CD14-positive monocyte (primary cell): ENCODE measurements around the gene SLC31A1. TPM values are rescaled to one million over a fixed set of nuclear protein-coding genes. Genes with fewer than 3 reads are reported as not detected.

Experiments
- DNase-seq, 3 donors: peaks; one replicate each; pipeline ENCODE4 v3.0.0-alpha.2; 2011 to 2022
- H2AFZ ChIP-seq: 2 replicates; pipeline ENCODE4 v1.6.0; 2012; ENCODE audit warnings: mild to moderate bottlenecking, low read depth, low read length, inconsistent platforms; ENCODE audit not compliant: insufficient read depth, poor library complexity, severe bottlenecking
- H3K27ac ChIP-seq, 2 donors: 1 replicate in 1 of 2; 2 replicates in 1 of 2; pipeline ENCODE4 v1.5.1; 2012 to 2013; ENCODE audit warnings: low read length in 2 of 2, control low read depth in 1 of 2, inconsistent platforms in 1 of 2, low read depth in 1 of 2, mild to moderate bottlenecking in 1 of 2
- H3K27me3 ChIP-seq, 2 donors: one replicate each; pipeline versions ENCODE4 v1.6.0 to v1.6.1; 2011 to 2013; ENCODE audit warnings: low read length in 2 of 2; ENCODE audit not compliant: control insufficient read depth in 2 of 2, insufficient read depth in 2 of 2
- H3K36me3 ChIP-seq, 2 donors: replicated peaks in 1 of 2; 1 replicate in 1 of 2; 2 replicates in 1 of 2; pipeline versions ENCODE4 v1.5.1 to v1.6.1; 2012 to 2013; ENCODE audit warnings: low read length in 2 of 2, control low read depth in 1 of 2, inconsistent platforms in 1 of 2, mild to moderate bottlenecking in 1 of 2; ENCODE audit not compliant: insufficient read depth in 2 of 2, control insufficient read depth in 1 of 2
- H3K4me1 ChIP-seq, 2 donors: 1 replicate in 1 of 2; 2 replicates in 1 of 2; pipeline versions ENCODE4 v1.5.1 to v1.6.1; 2012 to 2013; ENCODE audit warnings: low read length in 2 of 2, control low read depth in 1 of 2, inconsistent platforms in 1 of 2, mild to moderate bottlenecking in 1 of 2, moderate library complexity in 1 of 2; ENCODE audit not compliant: insufficient read depth in 2 of 2, control insufficient read depth in 1 of 2
- H3K4me2 ChIP-seq: replicated peaks from 2 replicates; pipeline ENCODE3; 2012; ENCODE audit warnings: low read length, moderate library complexity, mild to moderate bottlenecking; ENCODE audit not compliant: poor library complexity, severe bottlenecking; ENCODE audit errors: extremely low read depth
- H3K4me3 ChIP-seq, 3 experiments: fragments of 200-600 bp in 1 of 3; sonication (generic) in 1 of 3; replicated peaks in 1 of 3; 1 replicate in 2 of 3; 2 replicates in 1 of 3; pipeline ENCODE4 v1.5.1; 2011 to 2013; ENCODE audit warnings: low read length in 3 of 3, mild to moderate bottlenecking in 3 of 3, control low read depth in 2 of 3, low read depth in 2 of 3, inconsistent platforms in 1 of 3, moderate library complexity in 1 of 3
- H3K79me2 ChIP-seq: 2 replicates; pipeline ENCODE4 v1.6.0; 2012; ENCODE audit warnings: mild to moderate bottlenecking, control low read depth, inconsistent platforms, low read length, moderate library complexity; ENCODE audit not compliant: insufficient read depth
- H3K9ac ChIP-seq: 2 replicates; pipeline ENCODE4 v1.6.0; 2017; ENCODE audit warnings: low read length, mild to moderate bottlenecking; ENCODE audit not compliant: insufficient read depth, poor library complexity, severe bottlenecking
- H3K9me3 ChIP-seq, 2 donors: replicated peaks in 1 of 2; 1 replicate in 1 of 2; 2 replicates in 1 of 2; pipeline versions ENCODE4 v1.5.1 to v1.6.1; 2012 to 2013; ENCODE audit warnings: low read length in 2 of 2, control low read depth in 1 of 2; ENCODE audit not compliant: control insufficient read depth in 1 of 2, insufficient read depth in 1 of 2
- H4K20me1 ChIP-seq: 2 replicates; pipeline ENCODE4 v1.6.0; 2012; ENCODE audit warnings: mild to moderate bottlenecking, low read length, control low read depth, moderate library complexity; ENCODE audit not compliant: insufficient read depth
- H3K27ac Mint-ChIP-seq, 7 donors: one replicate each; pipeline ENCODE4 v1.8.0; 2020; ENCODE audit warnings: mild to moderate bottlenecking in 7 of 7, mixed read lengths in 7 of 7, moderate library complexity in 6 of 7, inconsistent platforms in 2 of 7
- H3K27me3 Mint-ChIP-seq, 3 donors: one replicate each; pipeline ENCODE4 v1.8.0; 2021 to 2022; ENCODE audit warnings: low read depth in 3 of 3, mild to moderate bottlenecking in 3 of 3, mixed read lengths in 3 of 3, moderate library complexity in 3 of 3, inconsistent platforms in 1 of 3
- H3K36me3 Mint-ChIP-seq, 2 donors: one replicate each; pipeline ENCODE4 v1.8.0; 2020; ENCODE audit warnings: mixed read lengths in 2 of 2, inconsistent platforms in 1 of 2, mild to moderate bottlenecking in 1 of 2
- H3K4me1 Mint-ChIP-seq: one replicate; pipeline ENCODE4 v1.8.0; 2020; ENCODE audit warnings: mild to moderate bottlenecking, mixed read lengths
- H3K4me3 Mint-ChIP-seq, 2 donors: one replicate each; pipeline ENCODE4 v1.8.0; 2020; ENCODE audit warnings: mild to moderate bottlenecking in 2 of 2, mixed read lengths in 2 of 2, moderate library complexity in 1 of 2
- H3K9me3 Mint-ChIP-seq, 7 donors: one replicate each; pipeline ENCODE4 v1.8.0; 2020 to 2022; ENCODE audit warnings: mixed read lengths in 7 of 7, mild to moderate bottlenecking in 6 of 7, moderate library complexity in 6 of 7, inconsistent platforms in 2 of 7
- WGBS: methylation state at CpG from one replicate; pipeline ENCODE4 v1.1.5; 2013; ENCODE audit warnings: missing lambda C conversion rate; ENCODE audit not compliant: insufficient coverage; 5-methylcytosine and 5-hydroxymethylcytosine counted together
- intact Hi-C, 2 donors: fragments of 100-400 bp; cut with micrococcal nuclease; formaldehyde crosslinking; loops; one replicate each; pipeline versions ENCODE4 v1.15.0 to v1.15.1; 2023
- polyA plus RNA-seq, 3 donors: library from polyadenylated mRNA; depleted of rRNA in 1 of 3; unstranded in 2 of 3; stranded (reverse) in 1 of 3; fragments of 300-500 nt in 2 of 3; fragments of >200 nt in 1 of 3; fragmentation: Illumina TruSeq in 2 of 3; gene quantifications; 1 replicate in 2 of 3; 2 replicates in 1 of 3; pipeline ENCODE4 v1.2.3, GENCODE V29; 2012 to 2021
- TF ChIP-seq, protein P1 (sequence below): fragments of 200-600 bp; IDR thresholded peaks from one replicate; pipeline ENCODE4 v1.8.0; 2022; ENCODE audit warnings: antibody characterized with exemption, mild to moderate bottlenecking

The SLC31A1 gene
- polyA plus RNA-seq, 3 donors, result 20.4 to 49.0 (median 38.8) TPM

GRCh38 chr9:113219969-113220368, 1.4 kb upstream of the SLC31A1 start:
- no peak overlapping the region for H2AFZ ChIP-seq
- peak overlapping the region; percentile 82 for H3K9ac ChIP-seq
- no peaks in the 10 kb centered on the region for H3K9me3 ChIP-seq
- peaks cover 1 to 8% of the 10 kb centered on the region in 2 donors for H3K36me3 ChIP-seq
- peak overlapping the region; percentile 86 to 98 (median 95) for H3K4me3 ChIP-seq
- intact Hi-C loops, result loop anchor here (2.0 kb wide), 3 partner anchors 33 to 69 kb away; partner anchors contain the start of genes SLC31A2 (in 2 of the 2), CDC26 (in 1 of the 2) and PRPF4 (in 1 of the 2)
- Mint-ChIP-seq H3K27ac (peak overlapping the region; percentile 91 to 99 (median 94)), H3K36me3 (peaks cover 16 to 17% of the 10 kb centered on the region in 2 donors), H3K4me3 (peak overlapping the region; percentile 93 to 94), H3K27me3 (no peaks in the 10 kb centered on the region), H3K4me1 (peaks cover 68% of the 10 kb centered on the region), H3K9me3 (peaks cover 0 to 3% (median 0%) of the 10 kb centered on the region in 7 donors)
- H3K4me2 ChIP-seq, result peak overlapping the region; percentile 99
- H3K4me1 ChIP-seq, result peaks cover 58 to 75% of the 10 kb centered on the region in 2 donors
- H3K27ac ChIP-seq, result peak overlapping the region; percentile 87 to 94
- TF ChIP-seq, protein P1, sequence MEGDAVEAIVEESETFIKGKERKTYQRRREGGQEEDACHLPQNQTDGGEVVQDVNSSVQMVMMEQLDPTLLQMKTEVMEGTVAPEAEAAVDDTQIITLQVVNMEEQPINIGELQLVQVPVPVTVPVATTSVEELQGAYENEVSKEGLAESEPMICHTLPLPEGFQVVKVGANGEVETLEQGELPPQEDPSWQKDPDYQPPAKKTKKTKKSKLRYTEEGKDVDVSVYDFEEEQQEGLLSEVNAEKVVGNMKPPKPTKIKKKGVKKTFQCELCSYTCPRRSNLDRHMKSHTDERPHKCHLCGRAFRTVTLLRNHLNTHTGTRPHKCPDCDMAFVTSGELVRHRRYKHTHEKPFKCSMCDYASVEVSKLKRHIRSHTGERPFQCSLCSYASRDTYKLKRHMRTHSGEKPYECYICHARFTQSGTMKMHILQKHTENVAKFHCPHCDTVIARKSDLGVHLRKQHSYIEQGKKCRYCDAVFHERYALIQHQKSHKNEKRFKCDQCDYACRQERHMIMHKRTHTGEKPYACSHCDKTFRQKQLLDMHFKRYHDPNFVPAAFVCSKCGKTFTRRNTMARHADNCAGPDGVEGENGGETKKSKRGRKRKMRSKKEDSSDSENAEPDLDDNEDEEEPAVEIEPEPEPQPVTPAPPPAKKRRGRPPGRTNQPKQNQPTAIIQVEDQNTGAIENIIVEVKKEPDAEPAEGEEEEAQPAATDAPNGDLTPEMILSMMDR, result no peak
- peaks cover 88% of the 10 kb centered on the region for H3K79me2 ChIP-seq
- no peaks in the 10 kb centered on the region for H3K27me3 ChIP-seq
- no CpG with 5 or more reads among the region's 1 CpG for WGBS
- H4K20me1 ChIP-seq, result peaks cover 32% of the 10 kb centered on the region
- peak; percentile 62 to 72 (median 72) for DNase-seq

- peak overlapping the region; percentile 87 to 94 for H3K27ac ChIP-seq
- no peaks in the 10 kb centered on the region for H3K9me3 ChIP-seq
- Mint-ChIP-seq H3K4me1 (peaks cover 66% of the 10 kb centered on the region), H3K27ac (peak overlapping the region; percentile 91 to 99 (median 94)), H3K4me3 (peak overlapping the region; percentile 93 to 94), H3K36me3 (peaks cover 18% of the 10 kb centered on the region in 2 donors), H3K9me3 (peaks cover 0 to 3% (median 0%) of the 10 kb centered on the region in 7 donors), H3K27me3 (no peaks in the 10 kb centered on the region)
- H3K79me2 ChIP-seq, result peaks cover 88% of the 10 kb centered on the region
- peaks cover 29% of the 10 kb centered on the region for H4K20me1 ChIP-seq
- peak overlapping the region; percentile 63 for H2AFZ ChIP-seq
- peak overlapping the region; percentile 82 for H3K9ac ChIP-seq
- TF ChIP-seq, protein P1, result no peak
- H3K27me3 ChIP-seq, result no peaks in the 10 kb centered on the region
- peaks cover 57 to 70% of the 10 kb centered on the region in 2 donors for H3K4me1 ChIP-seq
- H3K4me3 ChIP-seq, result peak overlapping the region; percentile 86 to 98 (median 95)
- peaks cover 3 to 12% of the 10 kb centered on the region in 2 donors for H3K36me3 ChIP-seq
- intact Hi-C loops, result loop anchor here in 1 of 2 donors (2.0 kb wide), 3 partner anchors 34 to 70 kb away; partner anchors contain the start of genes CDC26, PRPF4 and SLC31A2
- peak overlapping the region; percentile 99 for H3K4me2 ChIP-seq
- DNase-seq, result peak in 1 of 3 donors; percentile 20
- WGBS, result 11% methylated on average over 5 of the region's 11 CpGs
Observed at GRCh38 chr9:113220467-113221002, 809 bp upstream of the SLC31A1 start.
